DLD1 (cell line): ENCODE results near the gene EHHADH.
"Not testable (repeated sequence)": the region's sequence is repeated elsewhere in the genome, so short reads cannot be mapped to it uniquely, and the experiment has no call there.

Experiments used
- in situ Hi-C: cut with HindIII; loops from 2 replicates; pipeline ENCODE4 v1.10.0; 2017; ENCODE audit warnings: low sequenced_read_pairs

Gene EHHADH

GRCh38 chr3:185253645-185254410, at the start of gene EHHADH:
Gene EHHADH (minus strand): TSS chr3:185254049. CDS start chr3:185254022, 27 bp downstream.
- in situ Hi-C loops = no loop called here

GRCh38 chr3:185299918-185300426, 46.1 kb upstream of the EHHADH start:
- in situ Hi-C loops = not testable (repeated sequence)

GRCh38 chr3:185297867-185298266, 44.0 kb upstream of the EHHADH start:
- in situ Hi-C loops = no loop called here

GRCh38 chr3:185292238-185292637, 38.4 kb upstream of the EHHADH start:
- in situ Hi-C loops = no loop called here

DNA sequence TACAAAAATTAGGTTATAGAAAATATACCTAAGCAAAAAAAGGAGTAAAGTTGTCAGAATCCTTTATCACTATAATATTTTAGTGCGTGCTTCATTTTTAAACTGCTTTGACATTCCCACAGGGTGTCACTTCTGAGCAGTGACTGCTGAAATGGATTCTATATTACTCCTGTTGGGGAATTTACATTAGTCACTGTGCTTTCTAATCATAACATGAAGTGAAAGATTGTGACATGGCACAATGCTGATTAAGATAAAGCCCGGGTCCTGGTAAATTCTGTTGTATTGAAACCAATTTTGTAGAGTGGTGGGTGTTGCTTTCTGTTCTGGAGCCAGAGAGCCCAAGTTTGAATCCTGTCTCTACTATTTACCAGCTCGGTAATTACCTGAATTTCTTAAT, 36.4 kb upstream of the EHHADH start:
- in situ Hi-C loops = no loop called here

- in situ Hi-C loops = no loop called here
Observed at GRCh38 chr3:185283374-185283935, 29.6 kb upstream of the EHHADH start.

DNA sequence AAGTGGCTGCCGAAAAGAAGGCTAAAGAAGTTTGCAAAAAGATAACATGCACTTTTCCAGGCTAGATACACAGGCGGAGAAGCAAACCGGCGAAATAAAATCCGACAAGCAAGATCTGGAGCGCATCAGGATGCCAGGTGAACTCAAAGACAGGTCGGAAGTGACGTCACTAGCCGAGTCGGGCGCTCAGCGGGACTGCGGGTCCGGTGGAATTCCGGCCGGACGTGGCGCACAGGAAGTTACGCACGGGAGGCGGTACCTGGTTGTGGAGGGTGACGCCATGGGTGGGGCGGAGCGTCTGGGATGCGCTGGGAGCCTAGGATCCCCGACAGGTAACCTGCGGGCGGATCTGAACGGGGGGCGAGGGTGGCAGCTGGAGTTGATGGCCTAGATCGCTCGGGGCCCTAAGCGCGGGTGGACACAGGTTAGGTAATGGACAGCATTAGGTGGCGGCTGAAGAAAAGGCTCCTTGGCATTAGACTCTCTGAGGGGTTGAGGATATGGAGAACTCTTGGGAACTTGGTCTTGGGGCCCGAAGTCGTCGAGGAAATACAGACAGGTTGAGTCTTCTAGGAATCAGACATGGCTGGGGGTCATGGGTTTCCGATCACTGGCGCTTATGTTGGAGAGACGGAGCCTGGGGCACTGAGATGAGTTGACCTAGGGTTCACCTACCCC, 29.0 kb upstream of the EHHADH start:
- in situ Hi-C loops = no loop called here

DNA sequence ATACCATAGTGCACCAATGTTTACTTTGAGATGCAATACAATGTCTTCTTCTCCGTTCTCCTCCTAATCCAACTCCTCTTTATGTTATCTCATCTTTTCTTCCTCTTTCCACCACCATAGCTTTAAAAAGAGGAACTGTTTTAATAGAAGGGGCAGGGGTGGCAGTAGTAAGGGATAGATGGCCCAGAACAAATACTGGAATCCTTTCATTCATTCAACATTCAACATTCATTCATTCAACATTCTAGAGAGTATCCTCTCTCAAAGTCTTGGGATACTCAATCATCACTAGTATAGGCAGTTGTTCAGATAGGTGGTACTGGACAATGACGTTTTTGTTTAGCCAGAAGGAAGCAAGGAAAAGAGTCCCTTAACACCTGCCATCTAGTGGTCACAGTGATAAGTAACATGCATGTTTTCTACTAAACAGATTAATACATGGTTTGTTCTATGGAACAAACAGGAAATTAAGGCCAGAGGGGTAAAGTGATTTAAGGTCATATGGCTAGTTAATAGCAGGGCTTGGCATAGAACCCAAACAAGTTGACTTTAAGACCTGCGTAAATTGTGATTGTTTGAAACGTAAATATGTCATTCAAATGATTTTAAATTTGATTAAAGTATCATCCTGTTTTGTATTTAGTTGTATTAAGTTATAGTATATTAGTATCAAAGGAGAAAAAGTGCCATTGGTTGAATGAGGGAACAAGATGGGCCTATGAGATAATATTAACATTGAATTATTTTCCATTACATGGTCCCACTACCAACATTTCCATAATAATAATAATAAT, 26.9 kb upstream of the EHHADH start:
- in situ Hi-C loops = no loop called here

DNA sequence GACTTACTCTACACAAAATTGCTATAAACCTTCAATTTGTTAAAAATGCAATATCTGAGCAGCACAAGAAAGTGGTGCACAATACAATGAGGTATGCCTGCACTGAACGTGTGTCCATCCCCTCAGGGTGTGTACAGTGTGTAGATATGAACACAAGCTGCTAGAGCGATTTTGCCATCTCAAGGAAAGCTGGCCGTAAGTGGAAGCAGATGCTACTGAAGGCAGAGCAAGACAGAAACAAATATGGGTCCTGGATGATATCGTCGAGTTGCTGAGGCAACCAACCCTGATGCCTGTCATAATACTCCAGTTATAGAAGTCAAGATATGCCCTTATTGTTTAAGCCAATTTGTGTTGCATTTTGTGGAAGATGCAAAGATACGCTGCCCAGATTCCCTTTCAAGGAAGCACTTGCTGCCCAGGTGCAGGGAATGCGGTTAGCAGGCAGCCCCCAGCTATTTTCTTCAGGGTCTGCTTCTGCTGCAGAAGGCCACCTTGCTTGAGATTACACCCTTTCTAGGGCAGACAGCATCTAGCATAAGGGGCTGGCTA, 25.8 kb upstream of the EHHADH start:
- in situ Hi-C loops = no loop called here

- in situ Hi-C loops = no loop called here
Observed at GRCh38 chr3:185276415-185276814, 22.6 kb upstream of the EHHADH start.

DNA sequence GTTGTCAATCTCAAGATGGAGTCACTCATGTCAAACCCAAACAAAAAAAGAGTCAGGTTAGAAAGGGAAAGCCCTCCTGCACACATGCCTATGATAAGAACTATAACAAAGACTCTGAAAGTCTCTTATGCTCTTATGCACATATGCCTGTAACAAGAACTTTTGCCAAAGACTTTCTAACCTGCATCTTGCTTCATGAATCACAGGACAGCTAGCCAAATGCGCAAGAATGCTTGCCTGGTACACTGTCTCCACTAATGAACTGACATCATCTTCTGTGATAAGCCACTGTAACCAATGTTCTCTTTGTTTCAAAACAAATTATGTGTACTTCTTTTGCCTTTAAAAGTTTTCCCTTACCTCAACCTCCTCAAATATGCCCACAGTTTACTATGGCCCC, 18.2 kb upstream of the EHHADH start:
- in situ Hi-C loops = no loop called here

DNA sequence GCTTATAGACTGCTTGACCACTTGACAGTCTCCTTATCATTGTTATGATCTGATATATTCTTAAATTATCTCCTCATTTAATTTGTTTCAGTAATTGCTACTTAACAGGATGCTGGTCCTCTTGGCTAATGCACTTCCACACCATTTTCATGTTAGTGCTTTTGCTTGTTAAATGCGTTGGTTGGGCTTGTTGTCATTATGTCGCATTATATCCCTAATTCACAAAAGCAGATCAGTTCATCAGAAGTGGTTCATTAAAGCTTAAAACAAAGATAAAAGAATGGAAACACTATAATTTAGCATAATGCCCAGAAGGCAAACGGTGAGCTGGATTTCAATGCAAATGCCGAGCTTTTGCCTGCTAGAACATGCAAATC, 17.1 kb upstream of the EHHADH start:
- in situ Hi-C loops = no loop called here

DNA sequence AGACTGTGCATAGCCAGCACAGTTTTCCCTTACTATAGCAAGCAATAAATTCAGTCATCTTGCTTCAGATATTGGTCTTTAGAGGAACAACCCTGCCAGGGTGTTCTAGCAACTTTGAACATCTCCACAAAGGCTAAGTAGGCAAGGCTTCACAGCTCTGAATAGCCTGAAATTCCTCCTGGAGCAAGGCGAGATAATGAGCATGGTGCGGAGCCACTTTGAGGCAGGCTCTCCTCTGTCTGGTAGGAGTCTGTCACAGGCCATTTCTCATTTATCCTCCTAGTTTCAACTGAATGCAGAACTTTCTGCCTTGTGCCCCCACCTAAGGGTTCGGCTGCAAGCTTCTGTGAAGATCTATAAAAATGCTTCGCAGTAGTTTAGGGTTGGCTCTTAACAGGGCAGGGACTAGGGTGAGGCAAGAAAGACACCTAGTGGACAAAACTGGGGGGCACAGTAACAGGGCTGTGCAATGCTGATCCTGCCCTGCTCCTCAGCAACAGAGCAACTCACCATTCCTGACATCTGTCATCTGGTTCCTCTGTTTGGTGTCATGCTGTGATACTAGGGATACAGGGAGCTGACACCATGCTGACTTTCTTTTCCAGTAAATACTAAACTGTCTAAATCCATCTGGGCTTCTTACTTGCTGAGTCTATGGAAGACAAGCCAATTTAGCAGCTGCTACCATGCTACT, 16.6 kb upstream of the EHHADH start:
- in situ Hi-C loops = no loop called here

- in situ Hi-C loops = no loop called here
Observed at GRCh38 chr3:185268194-185268962, 14.5 kb upstream of the EHHADH start.

GRCh38 chr3:185267193-185267592, 13.3 kb upstream of the EHHADH start:
- in situ Hi-C loops = no loop called here

GRCh38 chr3:185264849-185265553, 11.2 kb upstream of the EHHADH start:
- in situ Hi-C loops = no loop called here

- in situ Hi-C loops = no loop called here
Observed at GRCh38 chr3:185263423-185263822, 9.6 kb upstream of the EHHADH start.

GRCh38 chr3:185257334-185257733, 3.5 kb upstream of the EHHADH start:
- in situ Hi-C loops = no loop called here

DNA sequence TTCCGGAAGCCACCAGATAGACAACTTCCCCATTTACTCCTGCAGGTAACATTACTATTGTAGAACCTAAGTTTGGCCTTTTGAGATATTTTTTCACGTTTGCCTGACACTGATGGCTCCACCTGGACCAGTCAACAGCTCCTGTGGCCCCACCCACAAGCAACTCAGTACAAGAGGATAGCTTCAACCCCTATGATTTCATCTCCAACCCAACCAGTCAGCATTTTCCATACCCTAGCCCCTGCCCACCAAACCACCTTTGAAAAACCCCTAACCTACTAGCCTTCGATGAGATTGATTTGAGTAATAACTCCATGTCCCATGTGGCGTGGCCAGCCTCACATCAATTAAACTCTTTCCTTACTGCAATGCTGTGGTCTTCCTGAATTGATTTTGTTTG, 950 bp upstream of the EHHADH start:
- in situ Hi-C loops = no loop called here
